ENCODE measurements around the gene DEDD2.

DEDD2 gene

DNA sequence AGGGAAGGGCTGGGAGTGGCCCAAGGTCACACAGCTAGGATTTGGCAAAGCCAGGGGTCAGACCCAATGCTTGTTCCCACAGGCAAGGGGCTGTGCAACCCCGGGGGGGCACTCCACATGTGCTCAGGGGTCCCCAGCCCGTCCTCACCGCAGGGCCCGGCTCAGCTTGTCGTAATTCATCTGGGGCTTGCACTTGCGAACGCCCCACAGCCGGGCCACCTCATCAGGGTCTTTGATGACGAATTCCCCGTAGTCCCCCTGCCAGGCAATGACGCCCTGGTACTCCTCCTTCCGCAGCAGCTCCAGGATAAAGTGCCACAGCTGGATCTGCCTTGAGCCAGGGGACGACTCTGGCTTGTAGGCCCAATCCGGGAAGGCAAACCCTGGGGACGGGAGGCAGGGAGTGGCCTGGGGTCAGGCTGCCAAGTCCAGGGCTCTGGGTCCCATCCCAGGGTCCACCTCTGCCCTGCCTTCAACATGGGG, 32.7 kb upstream of the DEDD2 start:
- TF ChIP-seq, protein P1, sequence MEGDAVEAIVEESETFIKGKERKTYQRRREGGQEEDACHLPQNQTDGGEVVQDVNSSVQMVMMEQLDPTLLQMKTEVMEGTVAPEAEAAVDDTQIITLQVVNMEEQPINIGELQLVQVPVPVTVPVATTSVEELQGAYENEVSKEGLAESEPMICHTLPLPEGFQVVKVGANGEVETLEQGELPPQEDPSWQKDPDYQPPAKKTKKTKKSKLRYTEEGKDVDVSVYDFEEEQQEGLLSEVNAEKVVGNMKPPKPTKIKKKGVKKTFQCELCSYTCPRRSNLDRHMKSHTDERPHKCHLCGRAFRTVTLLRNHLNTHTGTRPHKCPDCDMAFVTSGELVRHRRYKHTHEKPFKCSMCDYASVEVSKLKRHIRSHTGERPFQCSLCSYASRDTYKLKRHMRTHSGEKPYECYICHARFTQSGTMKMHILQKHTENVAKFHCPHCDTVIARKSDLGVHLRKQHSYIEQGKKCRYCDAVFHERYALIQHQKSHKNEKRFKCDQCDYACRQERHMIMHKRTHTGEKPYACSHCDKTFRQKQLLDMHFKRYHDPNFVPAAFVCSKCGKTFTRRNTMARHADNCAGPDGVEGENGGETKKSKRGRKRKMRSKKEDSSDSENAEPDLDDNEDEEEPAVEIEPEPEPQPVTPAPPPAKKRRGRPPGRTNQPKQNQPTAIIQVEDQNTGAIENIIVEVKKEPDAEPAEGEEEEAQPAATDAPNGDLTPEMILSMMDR (IDR thresholded peaks at IDR 0.05; ENCODE audit: control insufficient read depth, insufficient read depth, low read depth, low read length, missing control alignments), result no peak
- DNase-seq (ENCODE audit: low read depth), result no peak
- H3K4me3 ChIP-seq (ENCODE audit: control insufficient read depth, low read depth, low read length), result no peak overlapping the region; the same call in 1 of the 2 replicates

DNA sequence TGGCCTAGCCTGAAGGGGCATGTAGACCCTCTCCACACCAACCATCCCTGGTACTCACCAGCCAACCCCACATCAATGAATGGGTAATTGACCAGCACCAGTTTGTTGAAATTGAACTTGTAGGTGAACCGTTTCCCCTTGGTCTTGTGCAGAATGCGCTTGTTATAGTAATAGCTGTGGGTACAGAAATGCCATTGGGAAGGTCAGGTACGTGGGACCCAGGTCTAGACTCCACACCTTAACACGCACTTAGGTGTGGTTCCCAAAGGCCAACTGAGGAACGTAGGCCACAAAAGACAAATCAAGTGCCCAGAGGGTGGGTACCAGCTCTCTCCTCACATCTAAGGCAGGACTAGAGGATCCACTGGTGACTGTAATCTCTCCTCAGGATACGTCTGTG, 32.3 kb upstream of the DEDD2 start:
- TF ChIP-seq, protein P1 (IDR thresholded peaks at IDR 0.05; ENCODE audit: control insufficient read depth, insufficient read depth, low read depth, low read length, missing control alignments), result no peak
- no peak overlapping the region for H3K4me3 ChIP-seq (ENCODE audit: control insufficient read depth, low read depth, low read length)
- DNase-seq (ENCODE audit: low read depth), result no peak

GRCh38 chr19:42249149-42249750, 31.8 kb upstream of the DEDD2 start:
- TF ChIP-seq, protein P1 (IDR thresholded peaks at IDR 0.05; ENCODE audit: control insufficient read depth, insufficient read depth, low read depth, low read length, missing control alignments), result no peak
- DNase-seq (ENCODE audit: low read depth), result no peak
- H3K4me3 ChIP-seq (ENCODE audit: control insufficient read depth, low read depth, low read length), result no peak overlapping the region

- H3K4me3 ChIP-seq (ENCODE audit: control insufficient read depth, low read depth, low read length), result no peak overlapping the region
- TF ChIP-seq, protein P1 (IDR thresholded peaks at IDR 0.05; ENCODE audit: control insufficient read depth, insufficient read depth, low read depth, low read length, missing control alignments), result no peak
- DNase-seq (ENCODE audit: low read depth), result no peak
Measured at GRCh38 chr19:42248270-42249148, 31.0 kb upstream of the DEDD2 start.

DNA sequence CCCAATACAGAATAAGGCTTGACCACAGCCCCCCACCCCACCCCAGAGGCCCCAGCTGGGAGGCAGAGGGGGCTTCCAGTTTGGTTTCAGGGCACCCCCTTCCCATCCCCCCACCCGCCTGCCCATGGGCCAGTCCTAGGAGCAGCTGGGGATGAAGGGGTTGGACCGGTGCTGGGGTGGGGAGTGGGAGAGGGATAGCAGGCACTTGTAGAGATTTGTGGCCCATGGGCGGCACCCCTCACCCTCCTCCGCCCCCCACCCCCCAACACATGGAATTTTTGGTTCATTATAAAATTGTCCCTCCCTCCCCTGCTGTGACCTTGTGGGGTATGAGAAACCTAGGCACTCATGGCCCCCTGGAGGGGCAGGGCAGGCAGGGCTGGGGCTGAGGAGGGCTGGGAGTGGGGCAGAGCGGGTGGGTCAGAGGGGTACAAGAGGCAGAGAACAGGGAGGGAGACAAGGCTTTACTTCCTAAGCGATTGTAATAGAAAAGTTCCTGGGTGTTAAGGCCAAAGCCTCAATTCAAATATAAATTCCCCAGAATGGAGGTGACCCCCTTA, 30.2 kb upstream of the DEDD2 start:
- TF ChIP-seq, protein P1 (IDR thresholded peaks at IDR 0.05; ENCODE audit: control insufficient read depth, insufficient read depth, low read depth, low read length, missing control alignments), result no peak
- DNase-seq (ENCODE audit: low read depth), result no peak
- no peak overlapping the region for H3K4me3 ChIP-seq (ENCODE audit: control insufficient read depth, low read depth, low read length)

GRCh38 chr19:42246922-42247639, 29.6 kb upstream of the DEDD2 start:
- no peak for DNase-seq (ENCODE audit: low read depth)
- TF ChIP-seq, protein P1 (IDR thresholded peaks at IDR 0.05; ENCODE audit: control insufficient read depth, insufficient read depth, low read depth, low read length, missing control alignments), result no peak
- H3K4me3 ChIP-seq (ENCODE audit: control insufficient read depth, low read depth, low read length), result no peak overlapping the region
